Cardiac muscle cell (in vitro differentiated cells and primary cell): Measurements from ENCODE around the gene PRRC2B. TPM values are rescaled to one million over a fixed set of nuclear protein-coding genes. Genes with fewer than 3 reads are reported as not detected.
"Not testable (repeated sequence)": the region's sequence is repeated elsewhere in the genome, so short reads cannot be mapped to it uniquely, and the experiment has no call there.

Source experiments
- DNase-seq, 2 donors: peaks; one replicate each; pipeline versions ENCODE4 v3.0.0 to v3.0.0-alpha.2; 2010 to 2017; ENCODE audit warnings: low read depth in 1 of 2, low spot score in 1 of 2
- H3K27ac ChIP-seq: fragments of 200-600 bp; sonication (generic); 2 replicates; pipeline ENCODE4 v1.5.1; 2016
- H3K27me3 ChIP-seq: fragments of 200-600 bp; sonication (generic); 2 replicates; pipeline ENCODE4 v1.6.0; 2016; ENCODE audit warnings: control low read depth
- H3K36me3 ChIP-seq: fragments of 200-600 bp; sonication (generic); 2 replicates; pipeline ENCODE4 v1.5.1; 2016; ENCODE audit warnings: control low read depth
- H3K4me1 ChIP-seq: fragments of 200-600 bp; sonication (generic); 2 replicates; pipeline ENCODE4 v1.8.1; 2017; ENCODE audit warnings: low read depth, mild to moderate bottlenecking, mixed run types
- H3K4me3 ChIP-seq: fragments of 200-600 bp; sonication (generic); 2 replicates; pipeline ENCODE4 v1.5.1; 2016; ENCODE audit warnings: mild to moderate bottlenecking
- H3K9me3 ChIP-seq: fragments of 200-600 bp; sonication (generic); 2 replicates; pipeline ENCODE4 v1.5.1; 2017; ENCODE audit warnings: low read depth, mild to moderate bottlenecking, control low read depth
- CTCF ChIP-seq: IDR thresholded peaks from 2 replicates; pipeline ENCODE4 v1.5.1; 2012; ENCODE audit warnings: low read depth, mild to moderate bottlenecking, low read length
- polyA plus RNA-seq: library from polyadenylated mRNA; unstranded; fragments of >200 nt; fragmentation: Nextera tagmentation; extraction: Ambion mirVana; gene quantifications from 2 replicates; pipeline ENCODE4 v1.2.1, GENCODE V29; 2016
- total RNA-seq: library from RNA; depleted of rRNA; stranded (reverse); fragments of >200 nt; gene quantifications from 2 replicates; pipeline ENCODE4 v1.2.3, GENCODE V29; 2016

The PRRC2B gene
- total and polyA plus RNA-seq, 2 experiments from 2014 or later, result 71.1 to 259 TPM

GRCh38 chr9:131543141-131543540 is 149.3 kb downstream of the PRRC2B start:
- Histone ChIP-seq H3K4me3 (no peak overlapping the region), H3K27me3 (peaks cover 22% of the 10 kb centered on the region), H3K27ac (no peak overlapping the region), H3K4me1 (no peaks in the 10 kb centered on the region), H3K9me3 (no peaks in the 10 kb centered on the region), H3K36me3 (no peaks in the 10 kb centered on the region)
- TF ChIP-seq CTCF, result no peak
- no peak for DNase-seq

- Histone ChIP-seq H3K4me1 (no peaks in the 10 kb centered on the region), H3K27me3 (peaks cover 22% of the 10 kb centered on the region), H3K27ac (no peak within 1 kb of the TSS), H3K36me3 (no peaks in the 10 kb centered on the region), H3K9me3 (no peaks in the 10 kb centered on the region), H3K4me3 (peak within 1 kb of the TSS; percentile 6)
- DNase-seq, result no peak
- no peak for TF ChIP-seq CTCF
Measured at GRCh38 chr9:131545003-131545785, 151.3 kb downstream of the PRRC2B start, which contains the start of gene PRRT1B. Gene PRRT1B, plus strand, starts transcription at chr9:131545523. Its CDS starts 93 bp downstream, at chr9:131545616.

- no peak for DNase-seq
- peaks cover 22% of the 10 kb centered on the region for H3K27me3 ChIP-seq
- TF ChIP-seq CTCF, result no peak
- H3K4me3 ChIP-seq, result peak overlapping the region; percentile 6
- no peaks in the 10 kb centered on the region for H3K4me1 ChIP-seq
- H3K27ac ChIP-seq, result no peak overlapping the region
- no peaks in the 10 kb centered on the region for H3K36me3 ChIP-seq
- H3K9me3 ChIP-seq, result no peaks in the 10 kb centered on the region
Measured at GRCh38 chr9:131545786-131546335, 152.0 kb downstream of the PRRC2B start.

- H3K27me3 ChIP-seq, result peaks cover 22% of the 10 kb centered on the region
- peak overlapping the region; percentile 6 for H3K4me3 ChIP-seq
- H3K36me3 ChIP-seq, result no peaks in the 10 kb centered on the region
- no peak overlapping the region for H3K27ac ChIP-seq
- no peaks in the 10 kb centered on the region for H3K4me1 ChIP-seq
- peak; percentile 6 to 24 for DNase-seq
- no peaks in the 10 kb centered on the region for H3K9me3 ChIP-seq
- no peak for TF ChIP-seq CTCF
Measured at GRCh38 chr9:131546336-131547084, 152.6 kb downstream of the PRRC2B start.

GRCh38 chr9:131549186-131549585 is 155.3 kb downstream of the PRRC2B start:
- H3K4me1 ChIP-seq, result not testable (repeated sequence)

More at GRCh38 chr9:131549186-131549585, 155.3 kb downstream of the PRRC2B start:
- H3K27ac ChIP-seq, H3K36me3 ChIP-seq, H3K4me3 ChIP-seq, DNase-seq, H3K9me3 ChIP-seq: not testable (repeated sequence)
- peaks cover 31% of the 10 kb centered on the region for H3K27me3 ChIP-seq

Other genes starting within 250 kb of the PRRC2B start
- gene FAM78A, start 117.6 kb upstream of the PRRC2B start, total RNA-seq, result 39.6 and 42.6 TPM in 2 replicates
- gene FAM78A, start 117.6 kb upstream of the PRRC2B start, polyA plus RNA-seq, result 21.5 and 29.5 TPM in 2 replicates
- 50.3 and 52.5 TPM in 2 replicates for gene PLPP7, start 104.4 kb upstream of the PRRC2B start, total RNA-seq
- gene PLPP7, start 104.4 kb upstream of the PRRC2B start, polyA plus RNA-seq, result 36.9 and 42.5 TPM in 2 replicates
- gene POMT1, start 108.8 kb downstream of the PRRC2B start, total RNA-seq, result 41.9 and 55.0 TPM in 2 replicates
- gene POMT1, start 108.8 kb downstream of the PRRC2B start, polyA plus RNA-seq, result 37.4 and 60.6 TPM in 2 replicates
- 39.5 and 57.1 TPM in 2 replicates for gene UCK1, start 137.2 kb downstream of the PRRC2B start, total RNA-seq
- 45.4 and 48.8 TPM in 2 replicates for gene UCK1, start 137.2 kb downstream of the PRRC2B start, polyA plus RNA-seq
- not detected in 2 replicates for gene PRRT1B, start 151.4 kb downstream of the PRRC2B start, total RNA-seq
- not detected in 2 replicates for gene PRRT1B, start 151.4 kb downstream of the PRRC2B start, polyA plus RNA-seq